Measurements from ENCODE around the gene FAM111B.

The FAM111B gene

DNA sequence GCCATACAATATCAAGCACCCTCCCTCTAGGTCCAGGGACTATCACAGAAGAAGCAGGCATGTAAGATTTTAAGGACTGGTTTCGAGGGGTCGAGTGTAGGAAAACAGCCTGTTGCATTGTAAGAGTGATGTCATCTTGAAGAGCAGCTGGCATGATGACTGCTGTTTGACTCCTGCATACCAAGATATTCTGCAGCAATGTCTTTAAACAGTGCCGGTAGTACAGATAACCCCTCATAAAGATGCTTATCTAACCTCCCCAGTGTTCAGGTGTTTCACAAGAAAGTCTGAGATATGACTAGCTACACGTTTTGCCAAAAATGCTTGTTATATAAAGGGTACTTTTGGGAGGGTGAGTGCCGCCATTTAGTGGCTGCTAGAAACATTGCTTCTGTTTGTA, 47.6 kb downstream of the FAM111B start:
- no peak overlapping the region for H3K4me3 ChIP-seq (ENCODE audit: low read depth, low read length)
- TF ChIP-seq, protein P1, sequence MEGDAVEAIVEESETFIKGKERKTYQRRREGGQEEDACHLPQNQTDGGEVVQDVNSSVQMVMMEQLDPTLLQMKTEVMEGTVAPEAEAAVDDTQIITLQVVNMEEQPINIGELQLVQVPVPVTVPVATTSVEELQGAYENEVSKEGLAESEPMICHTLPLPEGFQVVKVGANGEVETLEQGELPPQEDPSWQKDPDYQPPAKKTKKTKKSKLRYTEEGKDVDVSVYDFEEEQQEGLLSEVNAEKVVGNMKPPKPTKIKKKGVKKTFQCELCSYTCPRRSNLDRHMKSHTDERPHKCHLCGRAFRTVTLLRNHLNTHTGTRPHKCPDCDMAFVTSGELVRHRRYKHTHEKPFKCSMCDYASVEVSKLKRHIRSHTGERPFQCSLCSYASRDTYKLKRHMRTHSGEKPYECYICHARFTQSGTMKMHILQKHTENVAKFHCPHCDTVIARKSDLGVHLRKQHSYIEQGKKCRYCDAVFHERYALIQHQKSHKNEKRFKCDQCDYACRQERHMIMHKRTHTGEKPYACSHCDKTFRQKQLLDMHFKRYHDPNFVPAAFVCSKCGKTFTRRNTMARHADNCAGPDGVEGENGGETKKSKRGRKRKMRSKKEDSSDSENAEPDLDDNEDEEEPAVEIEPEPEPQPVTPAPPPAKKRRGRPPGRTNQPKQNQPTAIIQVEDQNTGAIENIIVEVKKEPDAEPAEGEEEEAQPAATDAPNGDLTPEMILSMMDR (IDR thresholded peaks at IDR 0.05; ENCODE audit: insufficient read depth, low read depth, low read length, missing control alignments), result no peak
- no peak for DNase-seq (ENCODE audit: low read depth)

DNA sequence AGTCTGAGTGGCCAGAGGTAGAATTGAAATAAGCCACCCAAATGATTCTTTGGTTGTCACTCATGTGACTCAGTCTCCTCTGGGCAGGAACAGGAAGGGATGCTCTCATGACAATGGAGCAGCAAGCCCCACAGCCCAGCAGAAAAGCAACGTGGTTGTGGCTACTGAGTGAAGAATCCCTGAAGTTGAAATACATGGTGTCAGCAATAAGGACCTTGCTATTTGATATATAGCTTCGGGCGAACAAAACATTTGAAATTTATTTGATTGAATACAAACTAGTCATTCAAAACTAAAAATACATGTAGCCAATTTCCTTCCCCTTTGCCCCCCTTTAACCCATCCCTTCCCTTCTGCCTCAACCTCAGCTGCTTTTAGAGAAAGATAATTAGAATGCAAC, 50.4 kb downstream of the FAM111B start:
- no peak for DNase-seq (ENCODE audit: low read depth)
- TF ChIP-seq, protein P1 (IDR thresholded peaks at IDR 0.05; ENCODE audit: insufficient read depth, low read depth, low read length, missing control alignments), result no peak
- H3K4me3 ChIP-seq (ENCODE audit: low read depth, low read length), result no peak overlapping the region

DNA sequence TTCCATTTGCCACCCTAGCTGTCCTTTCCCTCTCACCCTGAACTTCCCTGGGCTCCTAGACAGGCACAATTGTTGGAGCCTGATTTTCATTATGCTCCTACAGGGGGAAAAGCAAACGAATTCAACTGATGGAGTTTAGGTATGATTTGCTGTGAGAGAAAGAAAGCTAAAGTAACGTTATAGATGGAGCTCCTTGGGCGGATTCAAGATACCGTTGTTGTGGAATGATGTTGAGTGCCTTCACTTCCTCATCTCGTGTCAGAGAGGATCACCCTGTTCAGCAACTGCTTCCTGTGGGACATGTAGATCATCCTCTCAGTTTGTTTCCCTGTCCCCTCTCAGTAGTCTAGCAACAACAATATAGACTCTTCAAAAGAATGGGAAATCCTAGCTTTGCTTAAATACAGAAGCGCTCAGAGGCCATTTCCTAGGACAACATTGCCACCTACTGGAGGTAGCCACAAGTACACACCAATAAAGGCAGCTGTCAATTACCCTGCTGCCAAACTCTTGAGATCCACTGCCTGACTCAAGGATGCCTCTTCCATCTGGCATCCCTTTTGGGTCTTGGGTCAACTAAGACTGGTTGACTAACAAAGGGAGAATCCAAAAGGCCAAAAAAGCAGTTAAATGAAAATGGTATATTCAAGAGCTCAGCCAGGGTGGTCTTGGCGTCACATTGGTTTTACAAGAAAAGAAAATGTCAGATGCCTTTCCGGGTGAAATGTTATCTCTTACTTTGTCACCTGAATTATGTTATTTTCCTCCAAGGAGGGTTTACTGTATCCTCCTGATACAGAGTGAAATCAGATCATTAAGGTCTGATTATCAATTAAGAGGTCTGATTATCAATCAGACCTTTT, 51.4 kb downstream of the FAM111B start:
- DNase-seq (ENCODE audit: low read depth), result peak; percentile 86
- TF ChIP-seq, protein P1 (IDR thresholded peaks at IDR 0.05; ENCODE audit: insufficient read depth, low read depth, low read length, missing control alignments), result peak; percentile 74
- no peak overlapping the region for H3K4me3 ChIP-seq (ENCODE audit: low read depth, low read length)

DNA sequence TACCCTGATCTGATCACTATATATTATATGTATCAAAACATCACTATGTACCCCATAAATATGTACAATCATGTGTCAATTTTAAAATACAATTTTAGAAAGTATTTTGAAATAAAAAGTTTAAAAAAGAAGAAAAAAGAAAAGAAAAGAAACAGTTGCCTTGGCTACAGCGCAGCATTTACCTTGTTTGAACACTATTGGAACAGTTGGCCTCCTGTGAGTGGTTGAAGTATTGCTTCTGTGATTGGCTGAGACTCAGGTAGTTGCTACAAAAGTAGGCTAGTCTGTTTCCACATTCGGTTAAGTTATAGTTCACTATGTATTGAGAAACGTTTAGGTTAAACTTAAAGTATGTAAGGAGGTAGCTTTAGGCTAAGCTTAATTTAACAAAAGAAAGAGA, 57.0 kb downstream of the FAM111B start:
- no peak overlapping the region for H3K4me3 ChIP-seq (ENCODE audit: low read depth, low read length)
- no peak for DNase-seq (ENCODE audit: low read depth)
- TF ChIP-seq, protein P1 (IDR thresholded peaks at IDR 0.05; ENCODE audit: insufficient read depth, low read depth, low read length, missing control alignments), result no peak

DNA sequence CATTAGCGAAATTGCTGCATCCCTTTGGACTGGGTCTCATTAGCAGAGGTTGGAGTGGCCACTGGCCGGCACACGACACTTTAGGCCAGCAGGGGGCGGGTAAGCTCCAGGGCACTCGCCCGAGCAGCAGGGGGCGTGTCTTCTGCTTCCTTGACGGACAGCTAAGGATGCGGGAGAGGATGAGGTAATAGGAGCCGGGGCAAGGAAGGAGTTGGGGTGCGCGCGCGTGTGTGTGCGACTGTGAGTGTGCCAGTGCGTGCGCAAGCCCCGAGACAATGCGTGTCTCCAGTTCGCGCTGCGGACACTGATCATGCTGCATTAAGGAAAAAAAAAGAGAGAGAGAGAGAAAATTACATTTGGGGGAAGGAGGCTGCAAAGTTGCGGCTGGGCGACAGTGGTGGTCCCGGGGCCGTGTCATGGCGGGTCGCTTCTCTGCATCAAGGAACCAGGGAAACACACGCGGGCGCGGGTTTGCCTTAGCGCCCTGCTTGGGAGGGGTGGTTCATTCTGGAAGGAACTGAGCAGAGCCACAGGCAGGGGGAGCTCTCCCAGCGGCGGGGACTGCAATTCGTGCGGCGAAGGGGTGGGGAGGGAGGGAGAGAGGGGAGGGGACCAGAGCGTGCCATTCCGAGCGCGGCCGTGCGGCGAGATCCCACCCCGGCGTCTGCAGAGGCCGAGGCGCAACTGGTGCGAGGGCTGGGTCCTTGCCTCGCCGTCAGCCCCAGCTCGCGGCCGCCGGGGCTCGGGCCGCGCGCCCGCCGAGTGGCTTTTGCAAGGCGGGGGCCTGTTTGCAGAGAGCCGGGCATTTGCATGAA, 64.7 kb downstream of the FAM111B start, which contains the start of gene DTX4:
Gene DTX4 (plus strand): TSS at position 625 of the 815 bp plus-strand sequence. CDS start 464 bp downstream, outside the sequence.
- peak; percentile 95 for DNase-seq (ENCODE audit: low read depth)
- TF ChIP-seq, protein P1 (IDR thresholded peaks at IDR 0.05; ENCODE audit: insufficient read depth, low read depth, low read length, missing control alignments), result peak; percentile 96
- H3K4me3 ChIP-seq (ENCODE audit: low read depth, low read length), result peak within 1 kb of the TSS; percentile 82

DNA sequence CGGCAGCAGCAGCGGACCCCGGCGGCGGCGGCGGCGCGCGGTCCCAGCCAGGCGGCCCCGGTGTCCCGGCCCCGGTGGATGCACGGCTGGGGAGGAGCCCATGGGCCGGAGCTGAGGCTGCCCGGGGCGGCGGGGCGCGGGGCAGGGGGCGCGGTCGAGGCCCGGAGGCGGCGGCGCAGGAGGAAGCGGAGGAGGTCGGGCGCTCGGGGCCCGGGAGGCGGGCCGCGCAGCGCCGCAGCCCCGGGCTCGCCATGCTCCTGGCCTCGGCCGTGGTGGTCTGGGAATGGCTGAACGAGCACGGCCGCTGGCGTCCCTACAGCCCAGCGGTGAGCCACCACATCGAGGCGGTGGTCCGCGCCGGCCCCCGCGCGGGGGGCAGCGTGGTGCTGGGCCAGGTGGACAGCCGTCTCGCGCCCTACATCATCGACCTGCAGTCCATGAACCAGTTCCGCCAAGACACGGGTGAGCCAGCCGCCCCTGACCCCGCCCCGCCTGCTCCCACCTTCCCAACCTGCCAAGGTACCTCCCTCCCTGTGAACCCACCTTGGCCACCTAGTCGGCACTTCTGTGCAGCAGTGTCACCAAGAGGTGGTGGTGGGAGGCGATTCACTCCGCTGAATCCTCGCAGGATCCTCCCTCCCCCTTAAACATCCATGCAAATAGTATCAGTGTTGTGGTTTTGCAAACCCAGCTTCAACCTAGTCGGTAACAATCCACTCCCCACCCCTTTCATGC, 65.5 kb downstream of the FAM111B start:
- H3K4me3 ChIP-seq (ENCODE audit: low read depth, low read length), result peak overlapping the region; percentile 82
- peak; percentile 82 for DNase-seq (ENCODE audit: low read depth)
- TF ChIP-seq, protein P1 (IDR thresholded peaks at IDR 0.05; ENCODE audit: insufficient read depth, low read depth, low read length, missing control alignments), result no peak

Data from GM12865 (cell line).